Liver (tissue), 3 donors: Measurements from ENCODE around the gene WFIKKN2.

Source experiments
- FOXA1 ChIP-seq: IDR thresholded peaks from 2 replicates; pipeline ENCODE4 v1.6.1; 2016; ENCODE audit warnings: antibody characterized with exemption
- HNF4A ChIP-seq, 2 donors: conservative IDR thresholded peaks; 2 replicates each; pipeline ENCODE4 v1.6.1; 2016; ENCODE audit warnings: antibody characterized with exemption in 2 of 2, mild to moderate bottlenecking in 2 of 2
- JUND ChIP-seq, 2 donors: IDR thresholded peaks; 2 replicates each; pipeline ENCODE4 v1.6.1; 2016; ENCODE audit warnings: antibody characterized with exemption in 2 of 2
- SP1 ChIP-seq: IDR thresholded peaks from 2 replicates; pipeline ENCODE4 v1.6.1; 2018; ENCODE audit warnings: antibody characterized with exemption, mild to moderate bottlenecking
- TF ChIP-seq, protein P1 (sequence below): fragments of 150-350 bp; IDR thresholded peaks from 2 replicates; pipeline ENCODE4 v1.5.1; 2017; ENCODE audit warnings: improper control_type of control experiment, low read depth, low read length; ENCODE audit not compliant: missing input control
- TF ChIP-seq, protein P2 (sequence below): IDR thresholded peaks from 2 replicates; pipeline ENCODE4 v1.6.1; 2016; ENCODE audit warnings: antibody characterized with exemption
- TF ChIP-seq, protein P3 (sequence below): IDR thresholded peaks from 2 replicates; pipeline ENCODE4 v1.6.1; 2016; ENCODE audit warnings: antibody characterized with exemption, mild to moderate bottlenecking
- donor health status: healthy.
- donor health status: healthy.

DNA sequence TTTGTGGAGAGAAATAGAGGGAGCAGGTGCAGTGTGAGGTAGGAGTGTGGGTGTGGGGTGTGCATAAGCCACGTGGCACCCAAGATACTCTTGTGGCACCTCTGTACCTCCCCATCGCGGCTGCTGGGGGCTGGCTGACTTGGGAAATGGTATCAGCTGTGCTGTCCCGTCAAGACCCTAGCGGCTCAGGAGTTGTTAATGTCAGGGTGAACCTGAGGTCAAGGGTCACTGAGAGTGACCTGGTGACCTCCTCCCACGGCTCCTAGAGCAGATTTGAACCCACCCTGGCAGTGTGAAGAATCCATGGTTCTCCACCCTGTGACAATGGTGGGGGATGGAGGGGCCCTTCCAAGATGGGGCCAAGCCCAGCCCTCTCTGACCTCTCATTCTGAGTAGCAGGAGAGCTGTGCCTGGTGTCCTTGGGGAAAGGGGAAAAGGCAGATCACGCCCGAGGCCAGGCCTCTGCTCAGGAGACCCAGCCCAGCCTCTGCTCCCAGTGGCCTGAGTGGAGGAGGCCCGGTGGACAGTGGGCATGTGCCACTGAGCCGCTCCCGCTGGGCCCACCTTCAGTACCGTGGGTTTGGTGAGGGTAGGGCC is 3.0 kb upstream of the WFIKKN2 start:
- TF ChIP-seq, protein P1, sequence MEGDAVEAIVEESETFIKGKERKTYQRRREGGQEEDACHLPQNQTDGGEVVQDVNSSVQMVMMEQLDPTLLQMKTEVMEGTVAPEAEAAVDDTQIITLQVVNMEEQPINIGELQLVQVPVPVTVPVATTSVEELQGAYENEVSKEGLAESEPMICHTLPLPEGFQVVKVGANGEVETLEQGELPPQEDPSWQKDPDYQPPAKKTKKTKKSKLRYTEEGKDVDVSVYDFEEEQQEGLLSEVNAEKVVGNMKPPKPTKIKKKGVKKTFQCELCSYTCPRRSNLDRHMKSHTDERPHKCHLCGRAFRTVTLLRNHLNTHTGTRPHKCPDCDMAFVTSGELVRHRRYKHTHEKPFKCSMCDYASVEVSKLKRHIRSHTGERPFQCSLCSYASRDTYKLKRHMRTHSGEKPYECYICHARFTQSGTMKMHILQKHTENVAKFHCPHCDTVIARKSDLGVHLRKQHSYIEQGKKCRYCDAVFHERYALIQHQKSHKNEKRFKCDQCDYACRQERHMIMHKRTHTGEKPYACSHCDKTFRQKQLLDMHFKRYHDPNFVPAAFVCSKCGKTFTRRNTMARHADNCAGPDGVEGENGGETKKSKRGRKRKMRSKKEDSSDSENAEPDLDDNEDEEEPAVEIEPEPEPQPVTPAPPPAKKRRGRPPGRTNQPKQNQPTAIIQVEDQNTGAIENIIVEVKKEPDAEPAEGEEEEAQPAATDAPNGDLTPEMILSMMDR: no peak
- TF ChIP-seq HNF4A (conservative IDR thresholded peaks at IDR 0.05) (no peak), SP1 (no peak), JUND (IDR thresholded peaks at IDR 0.05) (no peak), FOXA1 (no peak)
- TF ChIP-seq, protein P2, sequence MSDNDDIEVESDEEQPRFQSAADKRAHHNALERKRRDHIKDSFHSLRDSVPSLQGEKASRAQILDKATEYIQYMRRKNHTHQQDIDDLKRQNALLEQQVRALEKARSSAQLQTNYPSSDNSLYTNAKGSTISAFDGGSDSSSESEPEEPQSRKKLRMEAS: no peak
- TF ChIP-seq, protein P3, sequence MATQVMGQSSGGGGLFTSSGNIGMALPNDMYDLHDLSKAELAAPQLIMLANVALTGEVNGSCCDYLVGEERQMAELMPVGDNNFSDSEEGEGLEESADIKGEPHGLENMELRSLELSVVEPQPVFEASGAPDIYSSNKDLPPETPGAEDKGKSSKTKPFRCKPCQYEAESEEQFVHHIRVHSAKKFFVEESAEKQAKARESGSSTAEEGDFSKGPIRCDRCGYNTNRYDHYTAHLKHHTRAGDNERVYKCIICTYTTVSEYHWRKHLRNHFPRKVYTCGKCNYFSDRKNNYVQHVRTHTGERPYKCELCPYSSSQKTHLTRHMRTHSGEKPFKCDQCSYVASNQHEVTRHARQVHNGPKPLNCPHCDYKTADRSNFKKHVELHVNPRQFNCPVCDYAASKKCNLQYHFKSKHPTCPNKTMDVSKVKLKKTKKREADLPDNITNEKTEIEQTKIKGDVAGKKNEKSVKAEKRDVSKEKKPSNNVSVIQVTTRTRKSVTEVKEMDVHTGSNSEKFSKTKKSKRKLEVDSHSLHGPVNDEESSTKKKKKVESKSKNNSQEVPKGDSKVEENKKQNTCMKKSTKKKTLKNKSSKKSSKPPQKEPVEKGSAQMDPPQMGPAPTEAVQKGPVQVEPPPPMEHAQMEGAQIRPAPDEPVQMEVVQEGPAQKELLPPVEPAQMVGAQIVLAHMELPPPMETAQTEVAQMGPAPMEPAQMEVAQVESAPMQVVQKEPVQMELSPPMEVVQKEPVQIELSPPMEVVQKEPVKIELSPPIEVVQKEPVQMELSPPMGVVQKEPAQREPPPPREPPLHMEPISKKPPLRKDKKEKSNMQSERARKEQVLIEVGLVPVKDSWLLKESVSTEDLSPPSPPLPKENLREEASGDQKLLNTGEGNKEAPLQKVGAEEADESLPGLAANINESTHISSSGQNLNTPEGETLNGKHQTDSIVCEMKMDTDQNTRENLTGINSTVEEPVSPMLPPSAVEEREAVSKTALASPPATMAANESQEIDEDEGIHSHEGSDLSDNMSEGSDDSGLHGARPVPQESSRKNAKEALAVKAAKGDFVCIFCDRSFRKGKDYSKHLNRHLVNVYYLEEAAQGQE: no peak
